H1 (cell line): ENCODE data around the gene DLEC1. TPM values are rescaled to one million over a fixed set of nuclear protein-coding genes. Genes with fewer than 3 reads are reported as not detected.
A peak's percentile ranks its signal among the peaks of the same experiment; 100 is the strongest.

ENCODE experiments used
- CTCF ChIA-PET: fragments of 300-600 bp; sonication (Branson Sonifier 250); formaldehyde crosslinking; loops from one replicate; lab custom pipeline; 2021; ENCODE audit not compliant: partially characterized antibody; lab: Charles Lee
- POLR2A ChIA-PET: fragments of 300-600 bp; sonication (Branson Sonifier 250); formaldehyde crosslinking; loops from one replicate; lab custom pipeline; 2021; ENCODE audit warnings: inconsistent platforms; ENCODE audit not compliant: partially characterized antibody; lab: Charles Lee
- DNase-seq, 2 experiments: peaks; one replicate each; pipeline versions ENCODE4 v3.0.0 to v3.0.0-alpha.2; 2010 to 2022; ENCODE audit warnings: low spot score in 2 of 2, low read depth in 1 of 2, mixed read lengths in 1 of 2
- FAIRE-seq: peaks from 2 replicates; lab custom pipeline; 2011; peaks lifted over from hg19 to GRCh38; lab: Jason Lieb, UNC
- H2AFZ ChIP-seq: 2 replicates; pipeline ENCODE4 v1.8.1; 2012; ENCODE audit warnings: low read length, inconsistent platforms
- H2AK5ac ChIP-seq: 2 replicates; pipeline ENCODE4 v1.6.1; 2013; ENCODE audit warnings: low read depth, low read length
- H2BK120ac ChIP-seq: replicated peaks from 2 replicates; pipeline ENCODE3; 2013; ENCODE audit warnings: low read depth, low read length, inconsistent platforms
- H2BK12ac ChIP-seq: 2 replicates; pipeline ENCODE4 v1.6.1; 2013; ENCODE audit warnings: low read depth, low read length
- H2BK15ac ChIP-seq: 2 replicates; pipeline ENCODE4 v1.6.1; 2013; ENCODE audit warnings: low read length
- H2BK20ac ChIP-seq: 2 replicates; pipeline ENCODE4 v1.6.1; 2013; ENCODE audit warnings: low read length
- H2BK5ac ChIP-seq: 2 replicates; pipeline ENCODE4 v1.6.1; 2013; ENCODE audit warnings: low read depth, low read length
- H3K14ac ChIP-seq: 2 replicates; pipeline ENCODE4 v1.6.1; 2013; ENCODE audit warnings: inconsistent platforms; ENCODE audit not compliant: insufficient read length
- H3K18ac ChIP-seq: 2 replicates; pipeline ENCODE4 v1.6.1; 2013; ENCODE audit warnings: low read length; ENCODE audit errors: extremely low read depth
- H3K23ac ChIP-seq: 2 replicates; pipeline ENCODE4 v1.6.1; 2013; ENCODE audit warnings: inconsistent platforms; ENCODE audit not compliant: insufficient read length
- H3K23me2 ChIP-seq: 2 replicates; pipeline ENCODE4 v1.6.1; 2013; ENCODE audit warnings: low read depth, low read length
- H3K27ac ChIP-seq: 2 replicates; pipeline ENCODE4 v1.6.1; 2011; ENCODE audit warnings: low read depth, low read length, inconsistent platforms
- H3K27me3 ChIP-seq, 4 experiments: replicated peaks in 1 of 4; 1 replicate in 1 of 4; 2 replicates in 3 of 4; pipeline versions ENCODE4 v1.6.1 to v1.8.1; 2011 to 2013; ENCODE audit warnings: low read length in 3 of 4, mild to moderate bottlenecking in 3 of 4, inconsistent platforms in 2 of 4, mixed read lengths in 2 of 4, moderate library complexity in 1 of 4; ENCODE audit not compliant: control insufficient read depth in 3 of 4, insufficient read depth in 3 of 4; ENCODE audit errors: extremely low read depth in 1 of 4
- H3K36me3 ChIP-seq, 4 experiments: 2 replicates each; pipeline versions ENCODE4 v1.6.1 to v1.8.1; 2011 to 2013; ENCODE audit warnings: mild to moderate bottlenecking in 4 of 4, low read length in 3 of 4, moderate library complexity in 2 of 4, control low read depth in 1 of 4, inconsistent platforms in 1 of 4; ENCODE audit not compliant: insufficient read depth in 4 of 4, control insufficient read depth in 2 of 4
- H3K4ac ChIP-seq: replicated peaks from 2 replicates; pipeline ENCODE3; 2013; ENCODE audit warnings: low read length, low read depth, mixed read lengths, inconsistent platforms; ENCODE audit not compliant: insufficient read length
- H3K4me1 ChIP-seq, 4 experiments: replicated peaks in 1 of 4; 1 replicate in 1 of 4; 2 replicates in 3 of 4; pipeline versions ENCODE4 v1.6.1 to v1.8.1; 2011 to 2013; ENCODE audit warnings: low read length in 3 of 4, inconsistent platforms in 2 of 4, mixed read lengths in 1 of 4; ENCODE audit not compliant: insufficient read depth in 4 of 4, control insufficient read depth in 3 of 4
- H3K4me2 ChIP-seq, 2 experiments: 2 replicates each; pipeline versions ENCODE4 v1.6.1 to v1.8.1; 2011 to 2013; ENCODE audit warnings: low read depth in 2 of 2, low read length in 2 of 2, control low read depth in 1 of 2, inconsistent platforms in 1 of 2, mild to moderate bottlenecking in 1 of 2; ENCODE audit not compliant: insufficient read depth in 1 of 2
- H3K4me3 ChIP-seq, 4 experiments: fragments of 200-600, 300-600 bp in 1 of 4; sonication (generic), shearing (Covaris generic), sonication (Bioruptor Twin) in 1 of 4; 2 replicates each; pipeline versions ENCODE4 v1.5.1 to v1.8.1; 2011 to 2016; ENCODE audit warnings: low read length in 4 of 4, low read depth in 3 of 4, control low read depth in 2 of 4, inconsistent platforms in 2 of 4, mild to moderate bottlenecking in 2 of 4, mixed read lengths in 1 of 4, moderate library complexity in 1 of 4; ENCODE audit not compliant: insufficient read depth in 2 of 4; ENCODE audit errors: extremely low read depth in 1 of 4
- H3K56ac ChIP-seq: replicated peaks from 2 replicates; pipeline ENCODE3; 2013; ENCODE audit warnings: low read depth, mild to moderate bottlenecking, mixed read lengths, low read length, inconsistent platforms; ENCODE audit not compliant: insufficient read length
- H3K79me1 ChIP-seq: 2 replicates; pipeline ENCODE4 v1.6.1; 2013; ENCODE audit warnings: low read depth, low read length, control low read depth
- H3K79me2 ChIP-seq, 2 experiments: 2 replicates each; pipeline versions ENCODE4 v1.6.1 to v1.8.1; 2012 to 2013; ENCODE audit warnings: low read length in 2 of 2, mild to moderate bottlenecking in 2 of 2, inconsistent platforms in 1 of 2; ENCODE audit not compliant: insufficient read depth in 2 of 2, control insufficient read depth in 1 of 2
- H3K9ac ChIP-seq, 4 experiments: replicated peaks in 1 of 4; 1 replicate in 1 of 4; 2 replicates in 3 of 4; pipeline versions ENCODE4 v1.6.1 to v1.8.1; 2011 to 2013; ENCODE audit warnings: low read depth in 3 of 4, low read length in 3 of 4, control low read depth in 2 of 4, mild to moderate bottlenecking in 2 of 4, moderate library complexity in 2 of 4, inconsistent platforms in 1 of 4; ENCODE audit errors: extremely low read depth in 1 of 4
- H3K9me3 ChIP-seq, 2 experiments: 2 replicates each; pipeline versions ENCODE4 v1.6.1 to v1.8.1; 2012 to 2013; ENCODE audit warnings: mild to moderate bottlenecking in 2 of 2, moderate library complexity in 2 of 2, control low read depth in 1 of 2, inconsistent platforms in 1 of 2, low read depth in 1 of 2, low read length in 1 of 2, mixed read lengths in 1 of 2; ENCODE audit not compliant: insufficient read depth in 2 of 2
- H4K20me1 ChIP-seq, 2 experiments: replicated peaks in 1 of 2; 2 replicates each; pipeline versions ENCODE3 to v1.8.1; 2011 to 2013; ENCODE audit warnings: inconsistent platforms in 2 of 2, low read length in 2 of 2, mild to moderate bottlenecking in 1 of 2; ENCODE audit not compliant: insufficient read depth in 2 of 2, control insufficient read depth in 1 of 2
- H4K5ac ChIP-seq: 2 replicates; pipeline ENCODE4 v1.6.1; 2013; ENCODE audit warnings: low read length, low read depth, mixed read lengths, inconsistent platforms; ENCODE audit not compliant: insufficient read length
- H4K8ac ChIP-seq: 2 replicates; pipeline ENCODE4 v1.8.0; 2013; ENCODE audit warnings: mild to moderate bottlenecking, moderate library complexity, low read length, inconsistent platforms; ENCODE audit not compliant: insufficient read depth; ENCODE audit errors: extremely low read depth
- H4K91ac ChIP-seq: replicated peaks from 2 replicates; pipeline ENCODE3; 2013; ENCODE audit warnings: low read length, mixed read lengths, inconsistent platforms; ENCODE audit not compliant: insufficient read length
- CBX5 ChIP-seq: fragments of 300-800, 300-1000 bp; sonication (generic); IDR thresholded peaks from 2 replicates; pipeline ENCODE4 v1.7.1; 2016; ENCODE audit warnings: antibody characterized with exemption, low read length, low read depth
- CTCF ChIP-seq, 3 experiments: IDR thresholded peaks; 1 replicate in 2 of 3; 2 replicates in 1 of 3; pipeline versions ENCODE4 v1.5.1 to v1.6.1; 2011; ENCODE audit warnings: low read length in 3 of 3, mild to moderate bottlenecking in 3 of 3, inconsistent platforms in 2 of 3, low read depth in 1 of 3, moderate library complexity in 1 of 3; ENCODE audit not compliant: insufficient read depth in 1 of 3; ENCODE audit errors: control extremely low read depth in 1 of 3
- EGR1 ChIP-seq: IDR thresholded peaks from 2 replicates; pipeline ENCODE4 v1.6.1; 2011; ENCODE audit warnings: low read depth, low read length, borderline replicate concordance
- EZH2 ChIP-seq: fragments of 200-600 bp; sonication (generic); IDR thresholded peaks from 2 replicates; pipeline ENCODE4 v1.7.1; 2012; ENCODE audit warnings: low read depth, mild to moderate bottlenecking, moderate library complexity, low read length, inconsistent platforms; ENCODE audit not compliant: severe bottlenecking
- JUN ChIP-seq: IDR thresholded peaks from 2 replicates; pipeline ENCODE4 v1.6.1; 2011; ENCODE audit warnings: low read depth, mild to moderate bottlenecking, improper control_type of control experiment, low read length
- JUND ChIP-seq: IDR thresholded peaks from 2 replicates; pipeline ENCODE4 v1.6.1; 2011; ENCODE audit warnings: mild to moderate bottlenecking, improper control_type of control experiment, low read length
- KDM4A ChIP-seq: IDR thresholded peaks from one replicate; pipeline ENCODE4 v1.7.1; 2012; ENCODE audit warnings: low read depth, mild to moderate bottlenecking, moderate library complexity, low read length, inconsistent platforms; ENCODE audit not compliant: severe bottlenecking
- POLR2AphosphoS5 ChIP-seq: IDR thresholded peaks from 2 replicates; pipeline ENCODE4 v1.6.1; 2011; ENCODE audit warnings: low read depth, low read length
- RBBP5 ChIP-seq: IDR thresholded peaks from 2 replicates; pipeline ENCODE4 v1.7.1; 2012; ENCODE audit warnings: low read depth, mild to moderate bottlenecking, inconsistent platforms, low read length, moderate library complexity, borderline replicate concordance
- TAF7 ChIP-seq: optimal IDR thresholded peaks from 2 replicates; pipeline ENCODE3; 2011; ENCODE audit warnings: low read depth, mild to moderate bottlenecking, inconsistent platforms, low read length, moderate library complexity, borderline replicate concordance
- WGBS, 2 experiments: shearing (Covaris generic) in 1 of 2; methylation state at CpG; one replicate each; pipeline versions ENCODE4 v1.1.6 to v1.1.7; 2013 to 2015; ENCODE audit warnings: low lambda C conversion rate in 2 of 2, mixed read lengths in 2 of 2, inconsistent platforms in 1 of 2, low coverage in 1 of 2, missing lambda C conversion rate in 1 of 2; ENCODE audit not compliant: insufficient replicate concordance in 2 of 2, insufficient coverage in 1 of 2, insufficient read length in 1 of 2; ENCODE audit errors: extremely low coverage in 1 of 2, missing lambda C conversion rate in 1 of 2; 5-methylcytosine and 5-hydroxymethylcytosine counted together
- polyA plus RNA-seq, 7 experiments: library from polyadenylated mRNA; depleted of rRNA in 3 of 7; stranded (reverse) in 5 of 7; unstranded in 2 of 7; fragments of >200 nt in 5 of 7; fragments of 200-250 nt in 2 of 7; gene quantifications; 1 replicate in 5 of 7; 2 replicates in 1 of 7; 4 replicates in 1 of 7; pipeline versions ENCODE4 v1.2.1 to v1.2.3, GENCODE V29; 2011 to 2013; ENCODE audit warnings: missing spikeins in 2 of 7, mixed read lengths in 2 of 7
- total RNA-seq: library from RNA; stranded (reverse); fragmentation: NEBNext Ultra II Directional; extraction: Animal tissue kit (Norgen Biotek cat#: 25700); gene quantifications from 2 replicates; pipeline ENCODE4 v1.2.1, GENCODE V29; 2021

The DLEC1 gene
- total and polyA plus RNA-seq, 2 of the 8 experiments (the other 6 are each of a cell fraction or from before 2014, with no cell fraction given): 0.26 to 0.76 TPM

- H2BK12ac ChIP-seq: no peak overlapping the region; the same call in 1 of the 2 replicates
- no peak overlapping the region for H2AFZ ChIP-seq
- peaks cover 0 to 2% (median under 1%) of the 10 kb centered on the region in 4 experiments; a peak in 1 of 8 replicates for H3K36me3 ChIP-seq
- no peaks in the 10 kb centered on the region; the same call in 1 of the 2 replicates for H3K79me1 ChIP-seq
- H3K9me3 ChIP-seq: no peaks in the 10 kb centered on the region
- H2BK120ac ChIP-seq: no peak overlapping the region
- no peak for TF ChIP-seq JUND
- TF ChIP-seq CBX5: no peak
- TF ChIP-seq EZH2: no peak
- no peak for TF ChIP-seq JUN
- TF ChIP-seq RBBP5: no peak
- no peak for TF ChIP-seq CTCF (IDR thresholded peaks at IDR 0.05; ENCODE audit: control extremely low read depth in 1 of 3, insufficient read depth in 1 of 3, low read depth in 1 of 3, low read length in 3 of 3)
- no peak for TF ChIP-seq KDM4A
- no peak for TF ChIP-seq TAF7
- no peak for TF ChIP-seq EGR1
- no peak for TF ChIP-seq POLR2AphosphoS5
- H3K4me2 ChIP-seq: peak overlapping the region in 1 of 2 experiments; percentile 91; a peak in 1 of 4 replicates
- H3K27ac ChIP-seq: no peak overlapping the region
- no peak overlapping the region for H3K18ac ChIP-seq
- H3K23ac ChIP-seq: no peak overlapping the region
- no peak overlapping the region for H3K4me3 ChIP-seq
- H2BK5ac ChIP-seq: no peak overlapping the region
- no peak overlapping the region for H3K4ac ChIP-seq
- H4K91ac ChIP-seq: no peak overlapping the region
- H2AK5ac ChIP-seq: no peak overlapping the region
- DNase-seq (no peak), FAIRE-seq (no peak)
- H4K20me1 ChIP-seq: peaks cover 0 to 6% of the 10 kb centered on the region in 2 experiments
- no peak overlapping the region for H3K9ac ChIP-seq
- peak overlapping the region; percentile 11; the same call in 1 of the 2 replicates for H2BK15ac ChIP-seq
- H3K4me1 ChIP-seq: peaks cover 0 to 10% (median 7%) of the 10 kb centered on the region in 4 experiments; a peak in 6 of 7 replicates
- H3K14ac ChIP-seq: no peak overlapping the region
- peaks cover 5% of the 10 kb centered on the region; the same call in 1 of the 2 replicates for H3K23me2 ChIP-seq
- H4K8ac ChIP-seq: no peak overlapping the region
- peaks cover 0 to 13% (median 5%) of the 10 kb centered on the region in 4 experiments; a peak in 2 of 7 replicates for H3K27me3 ChIP-seq
- ChIA-PET POLR2A (interaction anchor here (0.7 kb wide), 1 partner anchor 144 kb away, joined by 3 read pairs; no protein-coding TSS in a partner anchor), CTCF (interaction anchor here (0.6 kb wide), 1 partner anchor 1443 kb away, joined by 3 read pairs; no protein-coding TSS in a partner anchor)
- no peak overlapping the region for H3K56ac ChIP-seq
- no peak overlapping the region for H4K5ac ChIP-seq
- no peak overlapping the region for H2BK20ac ChIP-seq
- no peaks in the 10 kb centered on the region for H3K79me2 ChIP-seq
- WGBS, 2 experiments: 87% methylated on average over 6 of the region's 6 CpGs; no CpG with 5 or more reads in 1 of the 2 experiments
Observed at GRCh38 chr3:37999836-38000235, 39.2 kb upstream of the DLEC1 start.
